ENCODE measurements around the gene CXorf65.

CXorf65 gene

GRCh38 chrX:71067712-71068043 is 38.9 kb downstream of the CXorf65 start:
- ChIA-PET CTCF (no interaction called here), POLR2A (interaction anchor here (0.9 to 1.2 kb wide), 4 partner anchors 9 to 114 kb away, joined by 3 to 8 read pairs (median 4); partner anchors contain the start of gene MED12)
- TF ChIP-seq ELF4 (IDR thresholded peaks at IDR 0.05) (no peak), ARNT (IDR thresholded peaks at IDR 0.05) (no peak), NFRKB (IDR thresholded peaks at IDR 0.05) (no peak), HDGF (IDR thresholded peaks at IDR 0.05; ENCODE audit: borderline replicate concordance) (no peak), ZNF384 (IDR thresholded peaks at IDR 0.05) (no peak), SP1 (IDR thresholded peaks at IDR 0.05) (no peak), FOXK2 (IDR thresholded peaks at IDR 0.05) (no peak), SUZ12 (IDR thresholded peaks at IDR 0.05) (no peak), FOXA1 (IDR thresholded peaks at IDR 0.05) (no peak), FOXM1 (IDR thresholded peaks at IDR 0.05; ENCODE audit: borderline replicate concordance) (no peak), PKNOX1 (IDR thresholded peaks at IDR 0.05) (no peak), BHLHE40 (IDR thresholded peaks at IDR 0.05; ENCODE audit: borderline replicate concordance) (no peak), CTBP1 (IDR thresholded peaks at IDR 0.05; ENCODE audit: borderline replicate concordance) (no peak), LEF1 (IDR thresholded peaks at IDR 0.05; ENCODE audit: borderline replicate concordance) (no peak), L3MBTL2 (conservative IDR thresholded peaks at IDR 0.05) (no peak), TARDBP (IDR thresholded peaks at IDR 0.05) (no peak)
- no peak for DNase-seq (ENCODE audit: extremely low spot score)

- POLR2A ChIA-PET: interaction anchor here (0.9 to 1.2 kb wide), 3 partner anchors 18 to 115 kb away, joined by 3 to 8 read pairs (median 3); partner anchors contain the start of gene MED12
- TF ChIP-seq BHLHE40 (IDR thresholded peaks at IDR 0.05; ENCODE audit: borderline replicate concordance) (no peak), PKNOX1 (IDR thresholded peaks at IDR 0.05) (no peak), TARDBP (IDR thresholded peaks at IDR 0.05) (no peak), HDGF (IDR thresholded peaks at IDR 0.05; ENCODE audit: borderline replicate concordance) (no peak), LEF1 (IDR thresholded peaks at IDR 0.05; ENCODE audit: borderline replicate concordance) (no peak), FOXA1 (IDR thresholded peaks at IDR 0.05) (no peak), FOXK2 (IDR thresholded peaks at IDR 0.05) (no peak), ARNT (IDR thresholded peaks at IDR 0.05) (no peak), CTBP1 (IDR thresholded peaks at IDR 0.05; ENCODE audit: borderline replicate concordance) (no peak), NFRKB (IDR thresholded peaks at IDR 0.05) (no peak), SUZ12 (IDR thresholded peaks at IDR 0.05) (no peak), FOXM1 (IDR thresholded peaks at IDR 0.05; ENCODE audit: borderline replicate concordance) (no peak), ELF4 (IDR thresholded peaks at IDR 0.05) (no peak), L3MBTL2 (conservative IDR thresholded peaks at IDR 0.05) (no peak), SP1 (IDR thresholded peaks at IDR 0.05) (no peak), ZNF384 (IDR thresholded peaks at IDR 0.05) (no peak)
- no peak for DNase-seq (ENCODE audit: extremely low spot score)
- CTCF ChIA-PET: no interaction called here
These were observed 39.5 kb downstream of the CXorf65 start for GRCh38 chrX:71067089-71067488.

GRCh38 chrX:71060127-71060526 is 46.4 kb downstream of the CXorf65 start:
- DNase-seq (ENCODE audit: extremely low spot score): no peak
- TF ChIP-seq FOXM1 (IDR thresholded peaks at IDR 0.05; ENCODE audit: borderline replicate concordance): no peak
- no peak for TF ChIP-seq ELF4 (IDR thresholded peaks at IDR 0.05)
- TF ChIP-seq FOXA1 (IDR thresholded peaks at IDR 0.05): no peak
- no peak for TF ChIP-seq FOXK2 (IDR thresholded peaks at IDR 0.05)
- no peak for TF ChIP-seq ZNF384 (IDR thresholded peaks at IDR 0.05)
- no peak for TF ChIP-seq ARNT (IDR thresholded peaks at IDR 0.05)
- TF ChIP-seq SUZ12 (IDR thresholded peaks at IDR 0.05): no peak
- no peak for TF ChIP-seq TARDBP (IDR thresholded peaks at IDR 0.05)
- TF ChIP-seq PKNOX1 (IDR thresholded peaks at IDR 0.05): no peak
- no peak for TF ChIP-seq HDGF (IDR thresholded peaks at IDR 0.05; ENCODE audit: borderline replicate concordance)
- TF ChIP-seq NFRKB (IDR thresholded peaks at IDR 0.05): no peak
- TF ChIP-seq L3MBTL2 (conservative IDR thresholded peaks at IDR 0.05): no peak
- no peak for TF ChIP-seq LEF1 (IDR thresholded peaks at IDR 0.05; ENCODE audit: borderline replicate concordance)
- TF ChIP-seq SP1 (IDR thresholded peaks at IDR 0.05): no peak
- ChIA-PET POLR2A (no interaction called here), CTCF (no interaction called here)

GRCh38 chrX:71057848-71058530 is 48.6 kb downstream of the CXorf65 start:
- CTCF ChIA-PET: no interaction called here
- TF ChIP-seq HDGF (IDR thresholded peaks at IDR 0.05; ENCODE audit: borderline replicate concordance) (no peak), FOXA1 (IDR thresholded peaks at IDR 0.05) (no peak), SUZ12 (IDR thresholded peaks at IDR 0.05) (no peak), CTBP1 (IDR thresholded peaks at IDR 0.05; ENCODE audit: borderline replicate concordance) (no peak), FOXM1 (IDR thresholded peaks at IDR 0.05; ENCODE audit: borderline replicate concordance) (no peak)
- POLR2A ChIA-PET: interaction anchor here (1.1 kb wide), 1 partner anchor 10 kb away, joined by 5 read pairs; the partner anchor contains the start of gene SNX12
- no peak for DNase-seq (ENCODE audit: extremely low spot score)

GRCh38 chrX:71056867-71057266 is 49.7 kb downstream of the CXorf65 start:
- CTCF ChIA-PET: no interaction called here
- POLR2A ChIA-PET: no interaction called here
- no peak for TF ChIP-seq TARDBP (IDR thresholded peaks at IDR 0.05)
- no peak for TF ChIP-seq BHLHE40 (IDR thresholded peaks at IDR 0.05; ENCODE audit: borderline replicate concordance)
- TF ChIP-seq FOXA1 (IDR thresholded peaks at IDR 0.05): no peak
- no peak for DNase-seq (ENCODE audit: extremely low spot score)
